Glutamatergic neuron (in vitro differentiated cells): ENCODE measurements around the gene GAL3ST3. TPM values are rescaled to one million over a fixed set of nuclear protein-coding genes. Genes with fewer than 3 reads are reported as not detected.

ENCODE experiments used
- DNase-seq: peaks from one replicate; pipeline ENCODE4 v3.0.0; 2022
- H3K27ac Mint-ChIP-seq: one replicate; pipeline ENCODE4 v1.8.0; 2020; ENCODE audit warnings: mild to moderate bottlenecking, mixed read lengths, inconsistent platforms; ENCODE audit not compliant: unreplicated experiment
- H3K27me3 Mint-ChIP-seq: one replicate; pipeline ENCODE4 v1.8.0; 2020; ENCODE audit warnings: mild to moderate bottlenecking, moderate library complexity, mixed read lengths, inconsistent platforms; ENCODE audit not compliant: unreplicated experiment
- H3K36me3 Mint-ChIP-seq: one replicate; pipeline ENCODE4 v1.8.0; 2020; ENCODE audit warnings: mild to moderate bottlenecking, mixed read lengths, inconsistent platforms; ENCODE audit not compliant: unreplicated experiment
- H3K4me1 Mint-ChIP-seq: one replicate; pipeline ENCODE4 v1.8.0; 2020; ENCODE audit warnings: mild to moderate bottlenecking, low read depth, mixed read lengths, inconsistent platforms; ENCODE audit not compliant: unreplicated experiment
- H3K4me3 Mint-ChIP-seq: one replicate; pipeline ENCODE4 v1.8.0; 2020; ENCODE audit warnings: mild to moderate bottlenecking, mixed read lengths, inconsistent platforms; ENCODE audit not compliant: unreplicated experiment
- H3K9me3 Mint-ChIP-seq: one replicate; pipeline ENCODE4 v1.8.0; 2020; ENCODE audit warnings: mild to moderate bottlenecking, moderate library complexity, mixed read lengths, inconsistent platforms; ENCODE audit not compliant: unreplicated experiment
- total RNA-seq: library from RNA; stranded (reverse); fragmentation: NEBNext Ultra II Directional; extraction: Animal tissue kit (Norgen Biotek cat#: 25700); gene quantifications from one replicate; pipeline ENCODE4 v1.2.1, GENCODE V29; 2021; ENCODE audit not compliant: unreplicated experiment
- TF ChIP-seq, protein P1 (sequence below): fragments of 200-600 bp; sonication (generic); IDR thresholded peaks from one replicate; pipeline ENCODE4 v1.5.0; 2021; ENCODE audit not compliant: partially characterized antibody, unreplicated experiment

The GAL3ST3 gene
- total RNA-seq, 1 donor from 2014 or later, result 2.4 TPM

DNA sequence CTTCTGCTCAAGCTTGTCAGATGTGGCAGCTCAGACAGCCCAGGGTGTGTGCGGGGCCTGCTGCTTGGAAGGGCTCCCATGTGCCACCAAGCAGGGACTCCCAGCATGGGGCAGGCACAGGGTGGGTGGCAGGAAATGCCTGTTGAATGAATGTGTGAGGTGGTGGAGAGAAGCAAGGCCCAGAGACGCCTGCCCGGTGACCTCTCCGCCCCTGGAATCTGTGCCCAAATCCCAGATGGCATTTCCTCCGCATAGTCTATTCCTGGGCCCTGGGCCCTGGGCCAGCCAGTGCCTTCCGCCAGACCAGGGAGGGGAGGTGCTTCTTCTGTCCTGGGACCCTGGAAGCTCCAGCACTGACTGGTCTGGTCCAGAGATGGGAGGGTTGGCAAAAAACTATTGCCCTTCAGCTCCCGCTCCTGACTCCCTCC is 33.5 kb downstream of the GAL3ST3 start:
- no peak overlapping the region for H3K4me3 Mint-ChIP-seq
- H3K27me3 Mint-ChIP-seq, result peaks cover under 1% of the 10 kb centered on the region
- no peaks in the 10 kb centered on the region for H3K9me3 Mint-ChIP-seq
- no peaks in the 10 kb centered on the region for H3K4me1 Mint-ChIP-seq
- no peak for DNase-seq
- H3K27ac Mint-ChIP-seq, result no peak overlapping the region
- H3K36me3 Mint-ChIP-seq, result no peaks in the 10 kb centered on the region
- TF ChIP-seq, protein P1, sequence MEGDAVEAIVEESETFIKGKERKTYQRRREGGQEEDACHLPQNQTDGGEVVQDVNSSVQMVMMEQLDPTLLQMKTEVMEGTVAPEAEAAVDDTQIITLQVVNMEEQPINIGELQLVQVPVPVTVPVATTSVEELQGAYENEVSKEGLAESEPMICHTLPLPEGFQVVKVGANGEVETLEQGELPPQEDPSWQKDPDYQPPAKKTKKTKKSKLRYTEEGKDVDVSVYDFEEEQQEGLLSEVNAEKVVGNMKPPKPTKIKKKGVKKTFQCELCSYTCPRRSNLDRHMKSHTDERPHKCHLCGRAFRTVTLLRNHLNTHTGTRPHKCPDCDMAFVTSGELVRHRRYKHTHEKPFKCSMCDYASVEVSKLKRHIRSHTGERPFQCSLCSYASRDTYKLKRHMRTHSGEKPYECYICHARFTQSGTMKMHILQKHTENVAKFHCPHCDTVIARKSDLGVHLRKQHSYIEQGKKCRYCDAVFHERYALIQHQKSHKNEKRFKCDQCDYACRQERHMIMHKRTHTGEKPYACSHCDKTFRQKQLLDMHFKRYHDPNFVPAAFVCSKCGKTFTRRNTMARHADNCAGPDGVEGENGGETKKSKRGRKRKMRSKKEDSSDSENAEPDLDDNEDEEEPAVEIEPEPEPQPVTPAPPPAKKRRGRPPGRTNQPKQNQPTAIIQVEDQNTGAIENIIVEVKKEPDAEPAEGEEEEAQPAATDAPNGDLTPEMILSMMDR, result no peak

DNA sequence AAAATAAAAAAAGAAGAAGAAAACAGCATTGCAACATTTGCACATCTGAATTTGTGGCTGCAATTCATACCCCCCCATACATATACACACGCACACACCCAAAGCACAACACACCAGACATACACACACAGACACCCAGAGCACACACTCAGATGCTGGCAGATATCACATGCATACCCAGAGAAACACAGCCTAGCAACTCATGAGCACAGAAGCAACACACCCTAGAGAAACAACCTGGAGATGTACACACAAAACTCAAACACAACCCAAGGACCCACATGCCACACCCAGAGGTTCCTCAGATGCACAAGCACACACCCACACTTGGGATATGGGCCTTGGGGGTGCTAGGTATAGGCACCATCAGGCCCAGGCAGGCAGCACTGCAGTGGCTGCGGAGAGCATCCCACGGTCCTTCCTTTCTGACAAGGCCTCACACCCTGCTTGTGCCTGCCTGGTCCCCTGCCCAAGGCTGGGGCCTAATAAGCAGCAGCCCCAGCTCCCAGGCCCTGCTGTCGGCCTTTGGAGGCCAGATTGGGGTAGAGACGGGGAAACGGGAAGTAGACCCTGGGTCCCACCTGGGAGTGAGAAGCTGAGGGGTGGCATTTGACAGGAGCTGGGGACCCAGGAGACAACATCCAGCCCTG is 34.0 kb downstream of the GAL3ST3 start:
- no peaks in the 10 kb centered on the region for H3K4me1 Mint-ChIP-seq
- no peak overlapping the region for H3K27ac Mint-ChIP-seq
- H3K9me3 Mint-ChIP-seq, result no peaks in the 10 kb centered on the region
- H3K36me3 Mint-ChIP-seq, result no peaks in the 10 kb centered on the region
- TF ChIP-seq, protein P1, result no peak
- H3K27me3 Mint-ChIP-seq, result peaks cover 5% of the 10 kb centered on the region
- no peak for DNase-seq
- no peak overlapping the region for H3K4me3 Mint-ChIP-seq

DNA sequence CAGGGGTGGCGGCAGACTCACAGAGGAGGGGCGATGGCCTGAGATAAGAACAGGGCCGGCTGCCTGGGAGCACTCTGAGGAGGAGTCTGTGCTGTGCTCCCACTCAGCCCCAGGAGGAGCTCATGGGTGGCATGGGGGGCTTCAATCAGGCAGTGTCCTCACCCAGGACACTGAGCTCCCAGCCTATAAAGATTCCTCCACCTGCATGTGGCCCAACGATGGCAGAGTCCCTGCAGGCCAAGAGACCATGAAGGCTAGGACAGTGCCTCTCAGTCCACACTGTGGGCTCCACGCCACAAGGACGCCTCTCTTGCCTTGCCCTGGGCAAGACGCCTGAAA is 35.2 kb downstream of the GAL3ST3 start:
- no peak for DNase-seq
- no peak overlapping the region for H3K4me3 Mint-ChIP-seq
- TF ChIP-seq, protein P1, result no peak
- peaks cover 5% of the 10 kb centered on the region for H3K27me3 Mint-ChIP-seq
- no peak overlapping the region for H3K27ac Mint-ChIP-seq
- no peaks in the 10 kb centered on the region for H3K9me3 Mint-ChIP-seq
- H3K36me3 Mint-ChIP-seq, result no peaks in the 10 kb centered on the region
- no peaks in the 10 kb centered on the region for H3K4me1 Mint-ChIP-seq

DNA sequence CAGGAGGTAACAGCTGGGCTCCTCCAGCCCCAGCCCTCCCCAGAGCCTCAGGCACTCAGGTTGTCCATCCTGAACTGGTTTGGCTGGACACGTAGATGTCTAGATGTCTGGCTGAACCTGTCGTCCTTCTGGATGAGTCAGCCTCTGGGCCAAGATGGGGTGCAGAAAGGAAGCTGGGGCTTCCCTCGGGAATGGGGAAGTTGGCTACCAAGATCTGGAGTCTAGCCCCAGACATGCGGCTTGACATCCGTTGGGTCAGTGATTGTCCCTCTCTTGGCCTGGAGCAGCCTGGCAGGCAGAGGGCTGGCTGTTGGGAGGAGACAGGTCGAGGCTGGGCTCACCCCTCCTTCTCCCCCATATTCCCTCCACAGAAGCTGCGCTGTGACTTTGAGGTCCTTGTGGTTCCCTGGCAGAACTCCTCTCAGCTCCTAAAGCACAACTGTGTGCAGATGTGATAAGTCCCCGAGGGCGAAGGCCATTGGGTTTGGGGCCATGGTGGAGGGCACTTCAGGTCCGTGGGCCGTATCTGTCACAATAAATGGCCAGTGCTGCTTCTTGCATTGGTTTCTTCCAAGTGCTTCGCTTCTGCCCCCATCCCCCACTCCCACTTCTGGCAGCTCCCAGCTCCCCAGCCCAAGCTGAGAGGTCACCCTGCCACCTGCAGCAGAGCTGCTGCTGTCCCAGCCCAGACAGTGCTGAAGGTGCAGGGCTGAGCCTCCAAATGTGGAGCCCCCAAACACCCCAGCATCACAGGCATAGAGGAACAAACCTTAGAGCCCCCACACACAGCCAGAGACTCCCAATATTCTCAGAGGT is 35.8 kb downstream of the GAL3ST3 start:
- TF ChIP-seq, protein P1, result no peak
- Mint-ChIP-seq H3K9me3 (no peaks in the 10 kb centered on the region), H3K36me3 (no peaks in the 10 kb centered on the region), H3K27ac (no peak overlapping the region), H3K4me1 (no peaks in the 10 kb centered on the region), H3K4me3 (no peak overlapping the region), H3K27me3 (peaks cover 6% of the 10 kb centered on the region)
- no peak for DNase-seq

DNA sequence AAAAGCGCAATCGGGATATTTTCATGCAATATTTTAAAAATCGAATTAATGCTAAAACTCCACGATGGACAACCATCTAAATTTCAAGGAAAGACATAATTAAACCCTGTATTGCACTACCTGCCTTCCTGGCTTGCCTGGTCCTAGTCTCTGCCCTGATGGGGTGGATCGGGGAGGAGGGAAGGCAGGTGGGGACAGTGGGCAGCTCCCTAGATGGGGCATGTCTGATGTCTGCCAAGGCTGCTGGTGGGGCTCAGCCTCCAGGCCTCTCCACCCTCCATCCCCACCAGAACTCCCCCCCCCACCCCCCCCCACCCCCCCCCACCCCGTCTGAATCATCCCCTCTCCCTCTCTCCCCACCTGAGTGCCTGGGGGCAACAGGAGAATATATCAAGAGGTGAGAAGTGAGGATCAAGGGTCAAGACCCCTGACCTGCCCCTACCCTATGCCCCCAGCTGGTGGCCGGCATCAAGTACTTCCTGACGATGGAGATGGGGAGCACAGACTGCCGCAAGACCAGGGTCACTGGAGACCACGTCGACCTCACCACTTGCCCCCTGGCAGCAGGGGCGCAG is 36.5 kb downstream of the GAL3ST3 start:
- H3K27me3 Mint-ChIP-seq, result peaks cover 6% of the 10 kb centered on the region
- H3K36me3 Mint-ChIP-seq, result no peaks in the 10 kb centered on the region
- H3K27ac Mint-ChIP-seq, result no peak overlapping the region
- H3K4me1 Mint-ChIP-seq, result no peaks in the 10 kb centered on the region
- no peaks in the 10 kb centered on the region for H3K9me3 Mint-ChIP-seq
- peak; percentile 39 for DNase-seq
- TF ChIP-seq, protein P1, result no peak
- no peak overlapping the region for H3K4me3 Mint-ChIP-seq
